Neural progenitor cell (in vitro differentiated cells): ENCODE measurements around the gene ZFPM1. TPM values are rescaled to one million over a fixed set of nuclear protein-coding genes. Genes with fewer than 3 reads are reported as not detected.

ENCODE experiments used
- DNase-seq: peaks from one replicate; pipeline ENCODE4 v3.0.0-alpha.2; 2016; ENCODE audit warnings: low spot score
- H2AFZ ChIP-seq: fragments of 200-600 bp; sonication (generic); replicated peaks from 2 replicates; pipeline ENCODE4 v1.6.1; 2016; ENCODE audit warnings: antibody characterized with exemption
- H3F3A ChIP-seq: fragments of 200-600 bp; sonication (generic); 2 replicates; pipeline ENCODE4 v1.6.1; 2016; ENCODE audit warnings: antibody characterized with exemption, low read depth
- H3K27ac ChIP-seq: fragments of 200-600 bp; sonication (generic); 2 replicates; pipeline ENCODE4 v1.5.1; 2016; ENCODE audit warnings: mild to moderate bottlenecking
- H3K27me3 ChIP-seq: fragments of 200-600 bp; sonication (generic); 2 replicates; pipeline ENCODE4 v1.6.1; 2016; ENCODE audit warnings: mild to moderate bottlenecking, moderate library complexity
- H3K36me3 ChIP-seq: fragments of 200-600 bp; sonication (generic); 2 replicates; pipeline ENCODE4 v1.5.1; 2016
- H3K4me1 ChIP-seq: fragments of 200-600 bp; sonication (generic); 2 replicates; pipeline ENCODE4 v1.6.1; 2016; ENCODE audit warnings: mixed run types
- H3K4me2 ChIP-seq: fragments of 200-600 bp; sonication (generic); 2 replicates; pipeline ENCODE4 v1.6.1; 2016
- H3K4me3 ChIP-seq: fragments of 200-600 bp; sonication (generic); 2 replicates; pipeline ENCODE4 v1.5.1; 2016
- H3K79me2 ChIP-seq: fragments of 200-600 bp; sonication (generic); 2 replicates; pipeline ENCODE4 v1.6.1; 2016; ENCODE audit warnings: low read depth
- H3K9ac ChIP-seq: fragments of 200-600 bp; sonication (generic); 2 replicates; pipeline ENCODE4 v1.6.1; 2016
- H3K9me3 ChIP-seq: fragments of 200-600 bp; sonication (generic); 2 replicates; pipeline ENCODE4 v1.5.1; 2016; ENCODE audit warnings: low read depth
- H4K20me1 ChIP-seq: fragments of 200-600 bp; sonication (generic); 2 replicates; pipeline ENCODE4 v1.6.1; 2016; ENCODE audit warnings: low read depth
- H3K27ac Mint-ChIP-seq: 3 replicates; pipeline ENCODE4 v1.8.0; 2021; ENCODE audit warnings: mixed read lengths
- H3K27me3 Mint-ChIP-seq: 2 replicates; pipeline ENCODE4 v1.8.0; 2022; ENCODE audit warnings: low read depth, mild to moderate bottlenecking, inconsistent platforms, moderate library complexity, mixed read lengths; ENCODE audit not compliant: insufficient read depth
- H3K36me3 Mint-ChIP-seq: 3 replicates; pipeline ENCODE4 v1.8.0; 2021; ENCODE audit warnings: mixed read lengths
- H3K4me1 Mint-ChIP-seq: 3 replicates; pipeline ENCODE4 v1.8.0; 2021; ENCODE audit warnings: mixed read lengths
- H3K4me3 Mint-ChIP-seq: 3 replicates; pipeline ENCODE4 v1.8.0; 2021; ENCODE audit warnings: mild to moderate bottlenecking, moderate library complexity, mixed read lengths
- H3K9me3 Mint-ChIP-seq: 3 replicates; pipeline ENCODE4 v1.8.0; 2020; ENCODE audit warnings: mixed read lengths
- CTCF ChIP-seq: fragments of 200-600 bp; sonication (generic); IDR thresholded peaks from 2 replicates; pipeline ENCODE4 v1.5.1; 2017; ENCODE audit warnings: antibody characterized with exemption, mild to moderate bottlenecking
- EZH2 ChIP-seq: fragments of 200-600 bp; sonication (generic); IDR thresholded peaks from 2 replicates; pipeline ENCODE4 v1.6.1; 2017; ENCODE audit warnings: antibody characterized with exemption, mild to moderate bottlenecking, moderate library complexity
- EZH2phosphoT487 ChIP-seq: fragments of 200-600 bp; sonication (generic); IDR thresholded peaks from 2 replicates; pipeline ENCODE4 v1.6.1; 2017; ENCODE audit warnings: antibody characterized with exemption
- total RNA-seq: library from RNA; depleted of rRNA; stranded (reverse); fragments of >200 nt; gene quantifications from 2 replicates; pipeline ENCODE4 v1.2.3, GENCODE V29; 2015; ENCODE audit warnings: low replicate concordance

ZFPM1 gene
- total RNA-seq, 1 donor from 2014 or later: 0.36 TPM

GRCh38 chr16:88440686-88441405 lies 12.2 kb upstream of the ZFPM1 start:
- H2AFZ ChIP-seq: no peak overlapping the region
- Mint-ChIP-seq H3K27ac (peak overlapping the region; percentile 74), H3K4me3 (no peak overlapping the region), H3K9me3 (no peaks in the 10 kb centered on the region), H3K36me3 (no peaks in the 10 kb centered on the region), H3K4me1 (peaks cover 4% of the 10 kb centered on the region), H3K27me3 (peaks cover 7% of the 10 kb centered on the region)
- no peak overlapping the region for H3K9ac ChIP-seq
- H3K79me2 ChIP-seq: no peaks in the 10 kb centered on the region
- H3K4me1 ChIP-seq: peaks cover 10% of the 10 kb centered on the region
- TF ChIP-seq EZH2phosphoT487: no peak
- TF ChIP-seq EZH2: no peak
- TF ChIP-seq CTCF: no peak
- H3K27ac ChIP-seq: no peak overlapping the region
- no peaks in the 10 kb centered on the region for H3K36me3 ChIP-seq
- H3K27me3 ChIP-seq: peaks cover 8% of the 10 kb centered on the region
- H3K4me3 ChIP-seq: no peak overlapping the region
- no peaks in the 10 kb centered on the region for H3K9me3 ChIP-seq
- no peaks in the 10 kb centered on the region for H3F3A ChIP-seq
- no peak for DNase-seq
- no peak overlapping the region for H3K4me2 ChIP-seq
- no peaks in the 10 kb centered on the region for H4K20me1 ChIP-seq

GRCh38 chr16:88441460-88441859 lies 11.6 kb upstream of the ZFPM1 start:
- no peaks in the 10 kb centered on the region for H3K9me3 ChIP-seq
- H3K9me3 Mint-ChIP-seq: no peaks in the 10 kb centered on the region
- peaks cover 4% of the 10 kb centered on the region for H3K4me1 Mint-ChIP-seq

GRCh38 chr16:88442383-88442726 lies 10.7 kb upstream of the ZFPM1 start:
- Histone ChIP-seq H3K4me3 (no peak overlapping the region), H3K79me2 (no peaks in the 10 kb centered on the region), H3K9ac (no peak overlapping the region), H3K9me3 (no peaks in the 10 kb centered on the region), H3K36me3 (no peaks in the 10 kb centered on the region), H4K20me1 (no peaks in the 10 kb centered on the region), H3K4me1 (peaks cover 7% of the 10 kb centered on the region), H3F3A (no peaks in the 10 kb centered on the region), H3K4me2 (no peak overlapping the region), H3K27me3 (peaks cover 8% of the 10 kb centered on the region), H3K27ac (no peak overlapping the region), H2AFZ (no peak overlapping the region)
- peaks cover 9% of the 10 kb centered on the region for H3K27me3 Mint-ChIP-seq
- H3K4me3 Mint-ChIP-seq: no peak overlapping the region
- no peaks in the 10 kb centered on the region for H3K36me3 Mint-ChIP-seq
- TF ChIP-seq EZH2 (no peak), CTCF (no peak), EZH2phosphoT487 (no peak)
- DNase-seq: no peak
- peaks cover 4% of the 10 kb centered on the region for H3K4me1 Mint-ChIP-seq
- no peaks in the 10 kb centered on the region for H3K9me3 Mint-ChIP-seq
- no peak overlapping the region for H3K27ac Mint-ChIP-seq

More at GRCh38 chr16:88441460-88441859, 11.6 kb upstream of the ZFPM1 start:
- peaks cover 7% of the 10 kb centered on the region for H3K27me3 Mint-ChIP-seq
- no peak overlapping the region for H2AFZ ChIP-seq
- no peaks in the 10 kb centered on the region for H3K79me2 ChIP-seq
- no peak overlapping the region for H3K4me3 Mint-ChIP-seq
- H3K4me3 ChIP-seq: no peak overlapping the region
- no peak for DNase-seq
- no peaks in the 10 kb centered on the region for H3K36me3 ChIP-seq
- H3K27ac Mint-ChIP-seq: peak overlapping the region; percentile 74
- H3K36me3 Mint-ChIP-seq: no peaks in the 10 kb centered on the region
- H3K9ac ChIP-seq: no peak overlapping the region
- H3K4me1 ChIP-seq: peaks cover 10% of the 10 kb centered on the region
- no peaks in the 10 kb centered on the region for H3F3A ChIP-seq
- no peaks in the 10 kb centered on the region for H4K20me1 ChIP-seq
- no peak for TF ChIP-seq EZH2
- TF ChIP-seq CTCF: no peak
- peaks cover 8% of the 10 kb centered on the region for H3K27me3 ChIP-seq
- H3K4me2 ChIP-seq: no peak overlapping the region
- H3K27ac ChIP-seq: no peak overlapping the region
